NCI-H2171 treated with DMSO at 0.1 percent for 48 hours (cell line): ENCODE measurements around the gene HNRNPLL.
"Not testable (repeated sequence)": the region's sequence is repeated elsewhere in the genome, so short reads cannot be mapped to it uniquely, and the experiment has no call there.

Experiments
- DNase-seq: peaks from one replicate; lab custom pipeline; 2025; lab: John Stamatoyannopoulos, UW

HNRNPLL gene

DNA sequence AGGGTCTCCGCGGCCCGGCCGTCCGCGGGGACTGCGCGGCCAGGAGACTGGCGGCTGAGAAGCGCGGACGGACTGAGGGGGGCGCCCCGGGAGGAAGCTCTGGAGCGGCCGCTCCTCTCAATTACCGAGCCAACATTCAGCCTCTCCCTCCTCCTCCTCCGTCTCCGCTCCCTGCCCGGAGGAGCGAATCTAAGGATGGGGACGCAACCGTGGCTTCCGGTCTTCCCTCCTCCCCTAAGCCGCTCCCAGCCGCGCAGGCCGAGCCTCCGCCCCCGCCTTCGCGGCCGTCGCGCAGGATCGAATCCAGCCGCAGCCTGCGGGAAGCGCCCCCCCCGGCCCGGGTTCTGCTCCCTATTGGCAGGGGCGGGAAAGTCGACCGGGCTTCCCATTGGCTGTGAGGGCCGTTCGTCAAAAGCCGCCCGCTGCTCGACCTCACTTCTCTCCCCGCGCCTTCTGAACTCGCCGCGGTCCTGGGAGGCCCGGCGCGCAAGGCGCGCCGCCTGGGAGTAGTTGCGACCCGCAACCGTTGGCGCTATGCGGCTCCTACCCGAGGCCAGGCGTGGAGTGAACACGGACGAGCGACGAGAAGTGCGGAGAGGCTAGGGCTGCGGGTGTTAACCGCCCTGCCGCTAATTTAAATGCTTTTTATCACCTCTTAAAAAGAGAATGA is at the start of gene HNRNPLL:
Gene HNRNPLL, minus strand, starts transcription at position 197 of the 670 bp plus-strand sequence. CDS start 302 bp downstream, outside the sequence.
- peak; percentile 96 for DNase-seq

DNA sequence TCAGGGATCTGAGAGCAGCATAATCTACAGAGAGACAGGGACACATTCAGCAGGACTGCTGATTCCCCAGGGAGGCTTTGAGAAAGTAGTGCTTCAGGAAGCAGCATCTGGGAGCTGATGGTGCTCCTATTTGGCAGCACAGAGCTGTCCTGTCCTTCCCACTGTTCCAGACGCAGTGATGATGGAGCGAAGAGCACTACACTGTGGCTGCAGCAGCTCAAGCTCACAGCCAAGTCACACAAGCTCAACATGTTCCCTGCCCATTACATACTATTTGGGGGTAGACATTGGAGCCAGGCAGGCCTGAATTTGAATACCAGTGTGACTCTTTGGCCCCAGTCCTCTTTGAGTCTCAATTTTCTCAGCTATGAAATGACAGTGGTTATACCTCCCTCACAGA is 48.0 kb upstream of the HNRNPLL start:
- no peak for DNase-seq

DNA sequence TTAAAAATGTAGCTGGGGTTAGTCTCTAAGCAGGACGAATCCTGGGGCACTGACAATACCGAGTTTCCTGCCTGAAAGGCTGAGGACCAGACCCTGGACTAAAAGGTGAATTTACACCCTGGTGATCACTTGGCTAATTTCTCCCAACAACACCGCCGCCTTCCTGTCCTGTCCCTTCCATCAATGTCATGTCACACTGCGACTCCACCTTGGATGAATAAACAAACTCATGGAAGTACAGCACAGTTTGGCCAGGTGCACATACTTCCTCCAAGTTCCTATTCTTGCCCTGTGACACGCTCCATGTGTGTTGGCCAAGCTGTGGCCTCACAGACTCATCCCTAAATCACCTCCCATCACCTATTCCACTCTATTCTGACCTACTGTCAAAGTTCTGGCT is 47.3 kb upstream of the HNRNPLL start:
- no peak for DNase-seq

DNA sequence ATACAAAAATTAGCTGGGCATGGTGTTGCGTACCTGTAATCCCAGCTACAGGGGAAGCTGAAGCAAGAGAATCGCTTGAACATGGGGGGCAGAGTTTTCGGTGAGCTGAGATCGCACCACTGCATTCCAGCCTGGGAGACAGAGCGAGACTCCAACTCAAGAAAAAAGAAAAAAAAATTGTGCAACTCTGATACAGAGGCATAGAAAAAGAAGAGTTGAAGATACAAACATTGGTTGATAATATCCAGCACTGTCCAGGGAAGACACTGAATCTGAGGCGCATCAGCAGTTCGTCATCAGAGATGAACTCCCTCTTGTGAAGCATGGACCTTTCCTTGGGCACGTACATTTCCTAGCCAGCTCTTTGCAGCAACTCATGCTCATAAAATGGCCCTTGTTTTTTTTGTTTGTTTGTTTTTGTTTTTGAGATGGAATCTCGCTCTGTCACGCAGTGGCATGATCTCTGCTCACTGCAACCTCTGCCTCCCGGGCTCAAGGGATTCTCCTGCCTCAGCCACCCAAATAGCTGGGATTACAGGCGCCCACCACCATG is 46.5 kb upstream of the HNRNPLL start:
- no peak for DNase-seq

DNA sequence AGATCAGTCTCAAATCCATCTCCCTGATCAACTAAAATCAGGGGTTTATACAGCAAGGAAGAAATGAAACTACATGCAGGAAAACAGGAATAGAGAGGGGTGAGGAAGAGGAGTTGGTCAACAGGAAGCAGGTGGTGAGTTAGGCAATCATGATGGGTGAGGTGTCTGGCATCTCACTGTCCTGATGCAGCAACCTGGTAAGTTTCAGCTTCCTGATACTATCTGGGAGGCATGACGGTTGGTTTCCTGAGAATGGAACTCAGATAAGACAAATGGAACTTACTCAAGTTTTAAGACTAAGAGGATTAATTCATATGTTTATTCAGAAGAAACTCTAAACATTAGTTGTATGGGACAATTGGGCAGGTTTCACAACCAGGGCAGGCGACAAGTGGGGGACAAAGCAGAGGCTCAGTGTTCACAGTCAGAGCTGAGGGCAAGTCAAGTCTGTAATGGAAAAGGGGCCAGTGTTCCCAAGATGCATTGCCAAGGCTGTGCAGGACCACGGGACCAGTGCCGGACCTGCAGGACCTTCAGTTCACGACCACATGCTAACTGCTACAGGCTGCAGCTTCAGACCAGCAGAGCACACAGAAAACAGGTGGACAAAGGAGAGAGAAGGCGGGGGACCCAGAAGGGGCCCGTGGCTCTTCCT is 45.5 kb upstream of the HNRNPLL start:
- no peak for DNase-seq

DNA sequence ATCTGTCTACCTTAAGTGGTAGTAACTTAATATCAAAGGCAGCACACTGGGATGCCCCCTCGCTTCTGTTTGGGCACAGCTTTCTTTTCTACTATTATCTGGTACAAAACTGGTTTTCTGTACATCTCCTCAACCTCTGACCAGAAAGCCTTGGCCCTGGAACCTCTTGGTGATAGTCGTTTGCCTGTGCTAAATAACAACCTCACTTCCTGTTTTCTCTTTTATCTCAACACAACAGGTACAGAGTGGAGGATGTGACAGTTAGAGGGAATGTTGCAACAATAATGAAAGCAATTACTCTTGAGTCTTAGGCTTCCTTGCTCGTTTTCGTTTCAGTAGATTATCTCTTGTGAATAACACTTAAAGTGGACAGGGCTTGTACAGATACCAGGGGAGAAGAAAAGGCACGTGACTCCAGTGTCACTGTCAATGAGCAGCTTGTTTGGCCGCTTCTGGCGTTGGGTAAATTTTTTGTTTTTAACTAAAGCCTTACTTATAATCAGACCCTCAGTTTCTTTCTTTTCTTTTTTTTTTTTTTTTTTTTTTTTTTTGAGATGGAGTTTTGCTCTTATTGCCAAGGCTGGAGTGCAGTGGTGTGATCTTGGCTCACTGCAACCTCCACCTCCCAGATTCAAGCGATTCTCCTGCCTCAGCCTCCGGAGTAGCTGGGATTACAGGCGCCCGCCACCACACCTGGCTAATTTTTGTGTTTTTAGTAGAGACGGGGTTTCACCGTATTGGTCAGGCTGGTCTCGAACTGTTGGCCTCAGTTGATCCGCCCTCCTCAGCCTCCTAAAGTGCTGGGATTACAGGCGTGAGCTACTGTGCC is 41.2 kb upstream of the HNRNPLL start:
- DNase-seq = not testable (repeated sequence)

DNA sequence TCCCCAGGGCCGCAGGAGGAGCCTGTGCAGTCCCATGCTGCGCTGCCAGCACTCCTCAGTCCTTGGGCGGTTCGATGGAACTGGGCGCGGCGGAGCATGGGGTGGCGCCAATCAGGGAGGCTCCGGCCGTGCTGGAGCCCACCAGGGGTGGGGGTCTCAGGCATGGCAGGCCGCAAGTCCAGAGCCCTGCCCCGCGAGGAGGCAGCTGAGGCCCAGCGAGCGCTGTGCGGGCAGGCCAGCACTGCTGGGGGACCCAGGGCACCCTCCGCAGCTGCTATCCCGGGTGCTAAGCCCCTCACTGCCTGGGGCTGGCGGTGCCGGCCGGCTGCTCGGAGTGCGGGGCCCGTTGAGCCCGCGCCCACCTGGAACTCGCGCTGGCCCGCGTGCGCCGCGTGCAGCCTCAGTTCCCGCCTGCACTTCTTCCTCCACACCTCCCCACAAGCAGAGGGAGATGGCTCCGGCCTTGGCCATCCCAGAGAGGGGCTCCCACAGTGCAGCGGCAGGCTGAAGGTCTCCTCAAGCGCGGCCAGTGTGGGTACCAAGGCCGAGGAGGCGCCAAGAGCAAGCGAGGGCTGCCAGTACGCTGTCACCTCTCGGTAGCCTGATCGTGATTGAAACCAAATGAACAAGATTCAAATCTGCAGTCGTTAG is 40.4 kb upstream of the HNRNPLL start:
- no peak for DNase-seq

DNA sequence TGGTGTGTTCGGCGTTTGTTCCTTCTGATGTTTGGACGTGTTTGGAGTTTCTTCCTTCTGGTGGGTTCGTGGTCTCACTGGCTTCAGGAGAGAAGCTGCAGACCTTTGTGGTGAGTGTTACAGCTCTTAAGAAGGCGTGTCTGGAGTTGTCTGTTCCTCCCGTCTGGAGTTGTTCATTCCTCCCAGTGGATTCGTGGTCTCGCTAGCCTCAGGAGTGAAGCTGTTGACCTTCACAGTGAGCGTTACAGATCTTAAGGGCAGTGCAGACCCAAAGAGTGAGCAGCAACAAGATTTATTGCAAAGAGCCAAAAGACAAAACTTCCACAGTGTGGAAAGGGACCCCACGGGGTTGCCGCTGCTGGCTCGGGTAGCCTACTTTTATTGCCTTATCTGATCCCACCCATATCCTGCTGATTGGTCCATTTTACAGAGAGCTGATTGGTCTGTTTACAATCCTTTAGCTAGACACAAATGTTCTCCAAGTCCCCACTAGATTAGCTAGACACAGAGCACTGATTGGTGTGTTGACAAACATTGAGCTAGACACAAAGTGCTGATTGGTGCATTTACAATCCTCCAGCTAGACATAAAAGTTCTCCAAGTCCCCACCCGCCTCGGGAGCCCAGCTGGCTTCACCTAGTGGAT is 39.8 kb upstream of the HNRNPLL start:
- not testable (repeated sequence) for DNase-seq

DNA sequence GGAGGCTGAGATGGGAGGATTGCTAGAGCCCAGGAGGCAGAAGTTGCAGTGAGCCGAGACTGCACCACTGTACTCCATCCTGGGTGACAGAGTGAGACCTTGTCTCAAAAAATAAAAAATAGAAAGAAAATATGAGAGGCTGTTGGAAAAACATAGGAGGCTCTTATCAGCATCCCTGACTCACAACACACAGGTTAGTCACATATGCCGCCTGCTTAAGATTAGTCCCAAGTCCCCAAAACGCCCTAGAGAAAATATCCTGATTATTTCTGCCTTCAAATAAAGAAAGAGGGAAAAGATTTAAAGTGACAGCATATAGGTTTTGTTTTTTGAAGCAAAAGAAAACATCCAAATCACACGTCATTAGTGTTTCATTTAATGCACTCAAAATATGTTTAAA is 33.3 kb upstream of the HNRNPLL start:
- no peak for DNase-seq

DNA sequence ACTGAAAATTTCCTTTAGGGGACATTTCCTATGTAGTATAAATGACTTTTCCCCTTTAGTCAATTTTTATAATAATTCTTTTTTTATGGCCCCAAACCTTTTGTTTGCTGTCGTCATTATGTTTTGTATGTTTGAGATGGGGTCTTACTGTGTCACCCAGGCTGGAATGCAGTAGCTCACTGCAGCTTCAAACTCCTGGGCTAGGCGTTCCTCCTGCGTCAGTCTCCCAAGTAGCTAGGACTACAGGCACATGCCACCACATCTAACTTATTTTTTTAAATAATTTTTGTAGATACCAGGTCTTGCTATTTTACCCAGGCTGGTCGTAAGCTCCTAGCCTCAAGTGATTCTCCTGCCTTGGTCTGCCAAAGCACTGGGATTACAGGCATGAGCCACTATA is 32.4 kb upstream of the HNRNPLL start:
- DNase-seq = no peak

DNA sequence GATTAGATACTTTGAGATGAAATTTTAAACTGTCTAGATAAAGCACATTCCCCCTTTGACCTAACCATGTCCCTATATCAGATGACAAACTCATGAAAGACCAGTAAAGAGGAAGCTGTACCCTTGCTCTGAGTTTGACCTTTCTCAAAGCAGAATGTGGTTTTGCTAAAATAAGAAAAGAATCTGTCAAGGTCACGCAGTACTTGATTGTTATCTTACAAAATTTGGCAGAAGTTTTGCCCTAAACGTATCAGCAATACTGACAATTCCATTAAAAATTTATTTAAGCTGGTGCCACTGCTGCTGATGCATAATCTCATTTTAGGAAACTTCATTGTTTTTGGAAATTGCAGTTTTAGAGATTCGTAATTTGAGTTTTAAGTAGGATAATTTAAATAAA is 32.0 kb upstream of the HNRNPLL start:
- no peak for DNase-seq

DNA sequence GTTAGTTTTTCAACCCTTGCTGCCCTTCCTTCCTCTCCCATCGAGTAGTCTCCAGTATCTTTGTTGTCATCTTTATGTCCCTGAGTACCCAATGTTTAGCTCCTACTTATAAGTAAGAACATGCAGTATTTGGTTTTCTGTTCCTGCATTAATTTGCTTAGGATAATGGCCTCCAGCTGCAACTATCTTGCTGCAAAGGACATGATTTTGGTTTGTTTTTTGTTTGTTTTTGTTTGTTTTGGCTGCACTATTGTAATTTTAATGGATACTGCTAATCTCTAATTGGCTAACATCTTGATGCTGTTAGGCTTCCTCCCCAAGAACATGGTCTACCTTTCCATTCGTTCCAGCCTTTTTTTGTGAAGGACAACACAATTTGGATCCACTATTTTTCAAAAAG is 31.2 kb upstream of the HNRNPLL start:
- DNase-seq = no peak

DNA sequence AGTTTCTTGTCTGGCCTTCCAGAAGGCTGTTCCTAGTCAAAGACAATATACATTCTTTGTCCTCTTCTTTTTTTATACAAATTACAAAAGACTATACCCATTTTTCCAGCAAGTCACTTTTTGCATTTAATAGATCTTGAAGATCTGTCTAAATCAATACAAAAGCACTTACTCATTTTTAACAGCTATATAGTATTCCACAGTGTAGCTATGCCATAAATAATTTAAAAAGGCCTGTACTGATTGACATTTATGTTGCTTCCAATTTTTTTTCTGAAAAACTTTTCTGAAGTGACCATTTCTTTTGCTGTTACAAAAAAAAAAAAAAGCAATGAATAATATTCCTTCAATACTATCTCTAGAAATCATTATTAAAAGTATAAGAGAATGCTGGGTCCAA is 30.3 kb upstream of the HNRNPLL start:
- DNase-seq = no peak

DNA sequence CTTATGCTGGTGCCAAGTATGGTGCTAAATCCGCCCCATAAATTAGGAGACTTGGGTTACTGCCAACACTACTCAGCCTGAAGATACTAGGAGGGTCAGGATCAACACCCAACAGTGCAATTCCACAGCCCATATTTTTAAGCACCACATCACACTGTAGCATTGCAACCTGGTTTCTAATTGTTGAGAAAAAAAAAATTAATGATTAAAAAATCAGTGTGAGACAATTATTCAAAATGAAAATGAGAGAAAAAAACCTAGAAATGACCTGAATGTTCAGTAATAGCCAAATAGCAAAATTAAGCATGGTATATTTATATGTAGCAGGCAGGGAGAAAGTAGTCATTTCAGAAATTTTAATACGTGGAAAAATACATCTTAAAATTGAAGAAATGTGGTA is 29.2 kb upstream of the HNRNPLL start:
- DNase-seq = no peak

DNA sequence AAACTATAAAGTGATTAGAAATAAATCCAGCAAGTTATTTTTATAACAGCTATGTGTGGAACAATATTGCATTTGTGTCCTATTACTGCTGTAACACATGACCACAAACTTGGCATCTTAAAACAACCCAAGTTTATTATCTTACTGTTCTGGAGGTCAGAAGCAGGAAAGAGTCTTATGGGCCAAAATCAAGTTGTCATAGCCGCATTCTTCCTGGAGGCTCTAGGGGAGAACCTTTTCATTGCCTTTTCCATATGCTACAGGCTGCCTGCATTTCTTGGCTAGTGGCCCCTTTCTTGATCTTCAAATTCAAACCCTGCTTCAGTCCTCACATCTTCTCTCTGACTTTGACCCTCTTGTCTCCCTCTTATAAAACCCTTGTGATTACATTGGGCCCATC is 27.0 kb upstream of the HNRNPLL start:
- DNase-seq = no peak

DNA sequence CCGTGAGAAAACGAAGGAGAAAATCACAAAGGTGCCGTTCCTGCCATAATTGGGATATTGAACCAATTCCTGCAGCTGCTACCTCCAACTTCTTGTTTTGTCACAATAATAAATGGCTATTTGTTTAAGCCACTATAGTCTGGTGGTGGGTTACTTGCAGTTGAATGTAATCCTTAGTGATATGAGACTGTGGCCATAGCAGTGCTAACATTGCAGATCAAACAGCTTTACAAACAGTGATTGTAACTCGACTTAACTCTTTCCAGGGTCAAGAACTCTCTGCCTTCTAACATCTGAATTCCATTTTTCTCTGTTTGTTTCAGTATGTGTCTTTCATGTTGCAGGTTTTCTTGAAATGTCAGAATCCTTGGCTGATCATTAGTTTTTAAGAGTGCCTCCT is 24.7 kb upstream of the HNRNPLL start:
- DNase-seq = no peak

DNA sequence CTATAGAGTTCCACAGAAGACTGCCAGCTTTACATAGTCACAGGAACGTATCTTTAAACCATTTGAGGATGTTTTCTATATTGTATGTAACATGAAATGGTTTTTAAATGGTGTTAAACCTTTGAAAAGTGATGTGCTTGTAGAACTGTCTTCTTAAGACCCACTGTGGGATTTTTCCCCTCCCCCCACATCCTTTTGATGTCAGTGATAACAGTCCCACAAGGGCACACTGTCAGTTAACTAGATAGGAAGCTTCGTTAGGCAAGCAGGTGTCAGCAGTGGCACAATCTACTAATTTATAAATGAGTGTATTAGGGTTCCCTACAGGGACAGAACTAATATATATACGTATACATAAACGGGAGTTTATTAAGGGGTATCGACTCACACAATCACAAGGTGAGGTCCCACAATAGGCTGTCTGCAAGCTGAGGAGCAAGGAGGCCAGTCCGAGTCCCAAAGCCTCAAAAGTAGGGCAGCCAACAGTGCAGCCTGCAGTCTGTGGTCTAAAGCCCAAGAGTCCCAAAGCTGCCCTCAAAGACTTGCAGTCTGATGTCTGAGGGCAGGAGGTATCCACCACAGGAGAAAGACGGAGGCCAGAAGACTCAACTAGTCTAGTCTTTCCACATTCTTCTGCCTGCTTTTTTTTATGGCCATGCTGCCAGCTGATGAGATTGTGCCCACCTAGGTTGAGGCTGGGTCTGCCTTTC is 23.8 kb upstream of the HNRNPLL start:
- no peak for DNase-seq

DNA sequence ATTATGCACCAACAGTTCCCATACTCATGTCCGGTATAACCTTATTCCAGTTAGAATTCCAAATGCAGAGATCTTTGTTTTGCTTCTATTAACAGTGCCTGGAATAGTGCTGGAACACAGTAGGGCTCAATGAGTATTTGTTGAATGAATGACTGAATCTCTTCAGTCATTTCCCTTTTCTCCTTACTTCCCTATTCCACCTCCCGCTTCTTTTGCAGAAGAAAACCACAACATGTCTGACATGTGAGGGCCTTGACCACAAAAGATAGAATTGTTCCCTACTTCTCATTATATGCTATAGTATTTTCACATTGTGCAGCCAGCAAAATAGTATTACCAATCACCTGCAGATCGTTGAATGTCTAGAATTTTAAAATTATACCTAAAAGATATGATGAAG is 19.5 kb upstream of the HNRNPLL start:
- no peak for DNase-seq

DNA sequence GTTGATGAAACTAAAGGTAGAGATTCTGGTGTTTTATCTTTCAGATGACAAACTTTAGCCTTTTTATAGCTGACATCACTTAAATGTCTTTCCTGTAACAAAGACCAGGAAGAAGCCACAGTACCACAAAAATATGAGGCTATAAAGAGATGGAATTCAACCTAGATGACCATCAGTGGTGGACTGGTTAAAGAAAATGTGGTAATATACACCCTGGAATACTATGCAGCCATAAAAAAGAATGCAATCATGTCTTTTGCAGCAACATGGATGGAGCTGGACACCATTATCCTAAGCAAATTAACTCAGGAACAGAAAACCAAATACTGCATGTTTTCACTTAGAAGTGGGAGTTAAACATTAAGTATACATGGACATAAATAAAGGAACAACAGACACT is 18.3 kb upstream of the HNRNPLL start:
- DNase-seq = no peak

DNA sequence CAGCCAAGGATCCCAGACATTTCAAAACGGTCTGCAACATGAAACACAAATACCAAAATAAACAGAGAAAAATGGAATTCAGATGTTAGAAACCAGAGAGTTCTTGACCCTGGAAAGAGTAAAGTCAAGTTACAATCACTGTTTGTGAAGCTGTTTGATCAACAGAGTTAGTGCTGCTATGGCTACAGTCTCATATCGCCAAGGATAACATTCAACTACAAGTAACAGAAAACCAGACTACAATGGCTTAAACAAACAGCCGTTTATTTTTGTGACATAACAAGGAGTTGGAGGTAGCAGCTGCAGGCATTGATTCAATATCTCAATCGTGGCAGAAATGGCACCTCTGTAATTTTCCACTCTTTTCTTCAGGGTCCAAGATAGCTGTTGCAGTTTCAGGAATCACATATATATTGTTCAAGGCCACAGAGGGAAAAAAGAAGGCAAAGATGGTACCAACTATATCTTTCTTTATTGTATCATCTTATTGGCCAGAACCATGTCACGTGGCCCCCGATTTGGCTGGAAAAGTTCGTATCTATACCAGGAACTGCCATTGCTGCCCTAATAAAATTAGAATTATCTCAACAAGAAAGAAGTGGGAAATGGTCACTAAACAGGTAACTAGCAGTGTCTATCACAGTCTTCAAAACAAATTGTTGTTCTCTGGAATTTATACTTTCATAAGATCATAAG is 17.7 kb upstream of the HNRNPLL start:
- DNase-seq = no peak
